H1 (cell line): ENCODE results near the gene ERCC6L. TPM values are rescaled to one million over a fixed set of nuclear protein-coding genes. Genes with fewer than 3 reads are reported as not detected.

Experiments
- polyA plus RNA-seq, 7 experiments: library from polyadenylated mRNA; depleted of rRNA in 3 of 7; stranded (reverse) in 5 of 7; unstranded in 2 of 7; fragments of >200 nt in 5 of 7; fragments of 200-250 nt in 2 of 7; gene quantifications; 1 replicate in 5 of 7; 2 replicates in 1 of 7; 4 replicates in 1 of 7; pipeline versions ENCODE4 v1.2.1 to v1.2.3, GENCODE V29; 2011 to 2013; ENCODE audit warnings: missing spikeins in 2 of 7, mixed read lengths in 2 of 7
- total RNA-seq: library from RNA; stranded (reverse); fragmentation: NEBNext Ultra II Directional; extraction: Animal tissue kit (Norgen Biotek cat#: 25700); gene quantifications from 2 replicates; pipeline ENCODE4 v1.2.1, GENCODE V29; 2021
- TF ChIP-seq, protein P1 (sequence below), 3 experiments: IDR thresholded peaks; 1 replicate in 2 of 3; 2 replicates in 1 of 3; pipeline versions ENCODE4 v1.5.1 to v1.6.1; 2011; ENCODE audit warnings: low read length in 3 of 3, mild to moderate bottlenecking in 3 of 3, inconsistent platforms in 2 of 3, low read depth in 1 of 3, moderate library complexity in 1 of 3; ENCODE audit not compliant: insufficient read depth in 1 of 3; ENCODE audit errors: control extremely low read depth in 1 of 3

ERCC6L gene
- total and polyA plus RNA-seq, 2 of the 8 experiments (the other 6 are each of a cell fraction or from before 2014, with no cell fraction given) = 4.0 to 23.9 TPM

DNA sequence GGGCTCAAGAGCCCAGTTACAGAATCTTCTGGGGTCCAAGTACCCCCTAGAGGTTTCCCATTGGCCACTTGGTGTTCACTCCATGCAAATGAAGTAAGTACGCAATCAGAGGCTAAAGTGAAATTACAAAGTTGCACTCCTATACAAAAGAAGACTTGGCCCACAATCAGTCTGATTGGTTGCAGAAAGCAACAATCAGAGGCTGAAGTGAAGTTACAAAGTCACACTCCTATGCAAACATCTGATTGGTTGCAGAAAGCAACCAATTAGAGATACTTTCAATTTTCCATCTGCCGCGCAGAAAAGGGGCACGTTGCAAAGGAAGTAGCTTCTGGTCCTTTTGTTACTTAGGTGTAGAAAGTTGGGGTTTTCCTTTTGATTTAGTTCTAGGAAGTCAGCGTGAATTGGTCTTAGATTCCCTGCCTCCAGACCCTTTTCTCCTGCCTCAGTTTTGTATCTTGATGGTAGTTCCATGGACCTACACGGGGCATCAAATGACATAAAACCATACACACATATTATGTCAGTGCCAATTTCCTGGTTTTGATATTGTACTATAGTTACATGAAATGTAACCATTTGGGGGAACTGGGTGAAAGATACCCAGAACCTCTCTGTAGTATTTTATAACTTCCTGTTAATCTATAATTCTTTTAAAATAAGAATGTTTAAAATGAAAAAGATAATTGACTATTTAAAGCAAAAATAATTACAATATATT is 69.7 kb downstream of the ERCC6L start (continued):
- TF ChIP-seq, protein P1, sequence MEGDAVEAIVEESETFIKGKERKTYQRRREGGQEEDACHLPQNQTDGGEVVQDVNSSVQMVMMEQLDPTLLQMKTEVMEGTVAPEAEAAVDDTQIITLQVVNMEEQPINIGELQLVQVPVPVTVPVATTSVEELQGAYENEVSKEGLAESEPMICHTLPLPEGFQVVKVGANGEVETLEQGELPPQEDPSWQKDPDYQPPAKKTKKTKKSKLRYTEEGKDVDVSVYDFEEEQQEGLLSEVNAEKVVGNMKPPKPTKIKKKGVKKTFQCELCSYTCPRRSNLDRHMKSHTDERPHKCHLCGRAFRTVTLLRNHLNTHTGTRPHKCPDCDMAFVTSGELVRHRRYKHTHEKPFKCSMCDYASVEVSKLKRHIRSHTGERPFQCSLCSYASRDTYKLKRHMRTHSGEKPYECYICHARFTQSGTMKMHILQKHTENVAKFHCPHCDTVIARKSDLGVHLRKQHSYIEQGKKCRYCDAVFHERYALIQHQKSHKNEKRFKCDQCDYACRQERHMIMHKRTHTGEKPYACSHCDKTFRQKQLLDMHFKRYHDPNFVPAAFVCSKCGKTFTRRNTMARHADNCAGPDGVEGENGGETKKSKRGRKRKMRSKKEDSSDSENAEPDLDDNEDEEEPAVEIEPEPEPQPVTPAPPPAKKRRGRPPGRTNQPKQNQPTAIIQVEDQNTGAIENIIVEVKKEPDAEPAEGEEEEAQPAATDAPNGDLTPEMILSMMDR (IDR thresholded peaks at IDR 0.05; ENCODE audit: control extremely low read depth in 1 of 3, insufficient read depth in 1 of 3, low read depth in 1 of 3, low read length in 3 of 3) = no peak
